Upper lobe of left lung (tissue), 4 donors: ENCODE measurements around the gene CLDN10.

Experiments used
- POLR2A ChIP-seq, 4 donors: fragments of 450-650 bp; IDR thresholded peaks; one replicate each; pipeline ENCODE4 v1.5.1; 2016 to 2017; ENCODE audit warnings: antibody characterized with exemption in 4 of 4, mild to moderate bottlenecking in 2 of 4
- POLR2AphosphoS5 ChIP-seq, 2 donors: sonication (generic); formaldehyde crosslinking; IDR thresholded peaks; one replicate each; pipeline ENCODE4 v1.5.1; 2017; ENCODE audit warnings: antibody characterized with exemption in 2 of 2
- TF ChIP-seq, protein P1 (sequence below), 6 experiments: fragments of 450-650 bp in 4 of 6; fragments of 200-600 bp in 2 of 6; sonication (generic) in 2 of 6; IDR thresholded peaks; one replicate each; pipeline ENCODE4 v1.5.1; 2016 to 2019; ENCODE audit warnings: antibody characterized with exemption in 6 of 6

DNA sequence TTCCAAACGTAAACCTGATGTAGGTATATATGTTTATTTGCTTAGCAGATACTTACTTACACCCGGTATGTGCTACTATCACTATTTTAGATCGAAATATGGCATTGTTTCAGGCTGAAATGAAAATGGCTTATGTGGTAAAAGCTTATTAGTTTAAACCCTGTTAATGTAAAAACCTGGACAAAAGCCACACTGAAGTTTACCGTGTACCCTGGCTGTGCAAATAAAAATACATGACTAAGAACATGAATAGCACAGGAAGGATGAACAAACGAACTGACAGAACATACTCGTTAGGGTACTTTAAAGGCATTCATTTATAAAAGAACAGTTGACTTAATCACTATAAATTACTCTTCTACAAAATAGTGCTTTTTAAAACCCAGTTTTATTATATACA lies 6.6 kb downstream of the CLDN10 start:
- TF ChIP-seq, protein P1, sequence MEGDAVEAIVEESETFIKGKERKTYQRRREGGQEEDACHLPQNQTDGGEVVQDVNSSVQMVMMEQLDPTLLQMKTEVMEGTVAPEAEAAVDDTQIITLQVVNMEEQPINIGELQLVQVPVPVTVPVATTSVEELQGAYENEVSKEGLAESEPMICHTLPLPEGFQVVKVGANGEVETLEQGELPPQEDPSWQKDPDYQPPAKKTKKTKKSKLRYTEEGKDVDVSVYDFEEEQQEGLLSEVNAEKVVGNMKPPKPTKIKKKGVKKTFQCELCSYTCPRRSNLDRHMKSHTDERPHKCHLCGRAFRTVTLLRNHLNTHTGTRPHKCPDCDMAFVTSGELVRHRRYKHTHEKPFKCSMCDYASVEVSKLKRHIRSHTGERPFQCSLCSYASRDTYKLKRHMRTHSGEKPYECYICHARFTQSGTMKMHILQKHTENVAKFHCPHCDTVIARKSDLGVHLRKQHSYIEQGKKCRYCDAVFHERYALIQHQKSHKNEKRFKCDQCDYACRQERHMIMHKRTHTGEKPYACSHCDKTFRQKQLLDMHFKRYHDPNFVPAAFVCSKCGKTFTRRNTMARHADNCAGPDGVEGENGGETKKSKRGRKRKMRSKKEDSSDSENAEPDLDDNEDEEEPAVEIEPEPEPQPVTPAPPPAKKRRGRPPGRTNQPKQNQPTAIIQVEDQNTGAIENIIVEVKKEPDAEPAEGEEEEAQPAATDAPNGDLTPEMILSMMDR (IDR thresholded peaks at IDR 0.05), result no peak
- no peak for TF ChIP-seq POLR2AphosphoS5 (IDR thresholded peaks at IDR 0.05)
- TF ChIP-seq POLR2A (IDR thresholded peaks at IDR 0.05), result no peak
